K562 (cell line): ENCODE results near the gene RBSN. TPM values are rescaled to one million over a fixed set of nuclear protein-coding genes. Genes with fewer than 3 reads are reported as not detected.

Source experiments
- DLX4 ChIP-seq: fragments of 250-450 bp; sonication (Bioruptor Pico); IDR thresholded peaks from 2 replicates; pipeline ENCODE4 v1.6.1; 2021; ENCODE audit warnings: mild to moderate bottlenecking
- GABPA ChIP-seq: fragments of 200-800 bp; sonication (Bioruptor generic); conservative IDR thresholded peaks from 2 replicates; pipeline ENCODE4 v1.6.1; 2016; ENCODE audit warnings: low read depth, missing genetic modification characterization, missing compliant biosample characterization
- MYBL2 ChIP-seq, 2 experiments: fragments of 450-650 bp in 1 of 2; sonication (generic) in 1 of 2; formaldehyde crosslinking in 1 of 2; IDR thresholded peaks; 2 replicates each; pipeline versions ENCODE4 v1.6.1 to v1.8.1; 2017 to 2022; ENCODE audit warnings: borderline replicate concordance in 1 of 2, inconsistent platforms in 1 of 2, low read depth in 1 of 2, mild to moderate bottlenecking in 1 of 2, missing genetic modification reagents in 1 of 2, moderate library complexity in 1 of 2
- RBFOX2 ChIP-seq: fragments of 200-400 bp; formaldehyde crosslinking; IDR thresholded peaks from 2 replicates; pipeline ENCODE4 v1.6.1; 2017; ENCODE audit warnings: low read depth, mild to moderate bottlenecking, low read length, moderate library complexity
- TGIF2 ChIP-seq: sonication (generic); formaldehyde crosslinking; IDR thresholded peaks from 2 replicates; pipeline ENCODE4 v1.8.1; 2022; ENCODE audit warnings: mild to moderate bottlenecking, missing genetic modification reagents, moderate library complexity
- ZEB2 ChIP-seq: fragments of 450-650 bp; IDR thresholded peaks from 2 replicates; pipeline ENCODE4 v1.6.1; 2016
- ZNF197 ChIP-seq: fragments of 200-800 bp; sonication (Bioruptor generic); IDR thresholded peaks from 2 replicates; pipeline ENCODE4 v1.6.1; 2016; ENCODE audit warnings: low read depth, missing genetic modification characterization, missing compliant biosample characterization
- ZNF217 ChIP-seq: sonication (generic); formaldehyde crosslinking; IDR thresholded peaks from 2 replicates; pipeline ENCODE4 v1.8.0; 2022; ENCODE audit warnings: mild to moderate bottlenecking, missing genetic modification reagents
- ZNF584 ChIP-seq: fragments of 200-800 bp; sonication (Bioruptor generic); IDR thresholded peaks from 2 replicates; pipeline ENCODE4 v1.6.1; 2016; ENCODE audit warnings: low read depth, mild to moderate bottlenecking, missing genetic modification characterization, missing compliant biosample characterization
- polyA plus RNA-seq, 8 experiments: library from polyadenylated mRNA; depleted of rRNA in 4 of 8; stranded (reverse) in 5 of 8; unstranded in 3 of 8; fragments of >200 nt; fragmentation: Nextera tagmentation in 2 of 8; fragmentation: Illumina TruSeq in 1 of 8; extraction: Ambion mirVana in 2 of 8; extraction: Trizol in 1 of 8; gene quantifications; 2 replicates each; pipeline versions ENCODE4 v1.2.1 to v1.2.3, GENCODE V29; 2011 to 2014; ENCODE audit warnings: inconsistent platforms in 1 of 8, missing spikeins in 1 of 8
- total RNA-seq, 7 experiments: library from RNA; depleted of rRNA in 6 of 7; stranded (reverse); fragments of >200 nt in 6 of 7; fragmentation: Illumina TruSeq in 2 of 7; extraction: Trizol in 2 of 7; gene quantifications; 2 replicates each; pipeline versions ENCODE4 v1.2.1 to v1.2.3, GENCODE V29; 2011 to 2021; ENCODE audit warnings: low replicate concordance in 1 of 7
- TF ChIP-seq, protein P1 (sequence below): fragments of 450-650 bp; formaldehyde crosslinking; IDR thresholded peaks from 2 replicates; pipeline ENCODE4 v1.4.0; 2020; ENCODE audit warnings: mild to moderate bottlenecking
- TF ChIP-seq, protein P2 (sequence below): fragments of 250-450 bp; sonication (Bioruptor Pico); IDR thresholded peaks from 2 replicates; pipeline ENCODE4 v1.5.0; 2021; ENCODE audit warnings: mild to moderate bottlenecking, moderate library complexity

The RBSN gene
- total and polyA plus RNA-seq, 9 of the 15 experiments (the other 6 are each of a cell fraction or from before 2014, with no cell fraction given): 2.9 to 19.6 (median 15.0) TPM

- TF ChIP-seq, protein P1, sequence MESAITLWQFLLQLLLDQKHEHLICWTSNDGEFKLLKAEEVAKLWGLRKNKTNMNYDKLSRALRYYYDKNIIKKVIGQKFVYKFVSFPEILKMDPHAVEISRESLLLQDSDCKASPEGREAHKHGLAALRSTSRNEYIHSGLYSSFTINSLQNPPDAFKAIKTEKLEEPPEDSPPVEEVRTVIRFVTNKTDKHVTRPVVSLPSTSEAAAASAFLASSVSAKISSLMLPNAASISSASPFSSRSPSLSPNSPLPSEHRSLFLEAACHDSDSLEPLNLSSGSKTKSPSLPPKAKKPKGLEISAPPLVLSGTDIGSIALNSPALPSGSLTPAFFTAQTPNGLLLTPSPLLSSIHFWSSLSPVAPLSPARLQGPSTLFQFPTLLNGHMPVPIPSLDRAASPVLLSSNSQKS: no peak
- TF ChIP-seq MYBL2 (IDR thresholded peaks at IDR 0.05; ENCODE audit: low read depth) (no peak), MYBL2 (CRISPR knock-in tag; IDR thresholded peaks at IDR 0.05; ENCODE audit: borderline replicate concordance) (no peak), RBFOX2 (no peak), ZEB2 (peak; percentile 91), ZNF197 (CRISPR knock-in tag) (peak; percentile 93), GABPA (tag) (peak; percentile 54; the same call in 1 of the 2 replicates), ZNF217 (CRISPR knock-in tag) (no peak), TGIF2 (CRISPR knock-in tag) (no peak), DLX4 (CRISPR knock-in tag) (no peak), ZNF584 (peak; percentile 96)
- TF ChIP-seq, protein P2, sequence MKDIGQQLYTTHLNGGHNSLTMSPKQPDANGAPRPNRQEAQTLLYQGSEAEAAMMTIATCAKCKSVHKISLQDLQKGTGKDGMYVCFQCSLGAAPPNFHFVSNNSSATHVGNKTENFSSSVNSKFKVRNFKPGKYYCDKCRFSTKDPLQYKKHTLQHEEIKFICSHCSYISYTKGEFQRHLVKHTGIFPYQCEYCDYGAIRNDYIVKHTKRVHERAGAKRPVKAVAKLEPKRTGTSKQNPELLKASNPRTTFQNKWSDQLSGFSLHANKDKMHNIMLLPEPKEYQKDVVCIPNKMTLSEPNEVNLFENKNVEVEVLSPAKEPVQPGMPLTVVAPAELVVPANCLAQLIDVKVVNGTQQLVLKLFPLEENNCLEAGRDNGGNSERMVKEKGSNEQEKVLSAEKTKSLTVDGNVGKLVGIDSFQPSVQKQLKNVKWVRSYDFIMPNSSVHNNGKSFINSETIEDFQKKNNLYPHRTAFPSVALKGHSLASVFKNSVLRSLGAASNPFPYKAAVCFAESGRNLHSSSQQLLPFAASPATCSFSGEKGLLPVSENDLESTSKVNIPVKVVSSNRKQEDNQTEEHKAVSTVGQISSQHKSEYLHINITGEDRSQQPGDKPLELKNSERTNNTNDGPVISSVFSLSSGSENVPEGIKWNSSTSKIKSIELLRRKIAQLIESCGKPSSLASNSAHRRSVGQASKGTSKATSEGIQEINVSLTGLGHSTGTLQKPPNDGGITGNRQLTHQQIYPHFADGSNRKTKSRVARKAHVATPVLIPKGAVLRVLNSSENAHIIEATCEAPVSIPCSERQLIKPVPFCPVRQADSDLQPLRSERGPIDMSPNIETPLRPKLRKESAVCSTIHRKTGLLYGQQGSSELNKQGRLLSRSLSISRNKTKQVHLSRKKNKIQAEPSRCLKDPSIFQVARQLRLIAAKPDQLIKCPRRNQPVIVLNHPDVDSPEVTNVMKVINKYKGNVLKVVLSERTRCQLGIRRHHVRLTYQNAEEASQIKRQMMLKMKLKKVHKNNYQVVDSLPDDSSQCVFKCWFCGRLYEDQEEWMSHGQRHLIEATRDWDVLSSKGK (CRISPR knock-in tag): no peak
These were observed 46.4 kb downstream of the RBSN start (continued) for GRCh38 chr3:15052335-15053242.
